Right lobe of liver (tissue), 4 donors: ENCODE data around the gene HOXB6.

Source experiments
- POLR2A ChIP-seq: fragments of 450-650 bp; IDR thresholded peaks from one replicate; pipeline ENCODE4 v1.6.1; 2017; ENCODE audit warnings: antibody characterized with exemption, mild to moderate bottlenecking
- TF ChIP-seq, protein P1 (sequence below), 4 donors: fragments of 200-600 bp in 3 of 4; fragments of 450-650 bp in 1 of 4; IDR thresholded peaks; one replicate each; pipeline versions ENCODE4 v1.5.1 to v1.8.0; 2016 to 2022; ENCODE audit warnings: antibody characterized with exemption in 4 of 4, mild to moderate bottlenecking in 2 of 4
- donor health status: DM: no; HTN: no; CAD: no.
- donor health status: DM: no; HTN: no; CAD: no.
- donor health status: DM: no; HTN: yes; CAD: no.

DNA sequence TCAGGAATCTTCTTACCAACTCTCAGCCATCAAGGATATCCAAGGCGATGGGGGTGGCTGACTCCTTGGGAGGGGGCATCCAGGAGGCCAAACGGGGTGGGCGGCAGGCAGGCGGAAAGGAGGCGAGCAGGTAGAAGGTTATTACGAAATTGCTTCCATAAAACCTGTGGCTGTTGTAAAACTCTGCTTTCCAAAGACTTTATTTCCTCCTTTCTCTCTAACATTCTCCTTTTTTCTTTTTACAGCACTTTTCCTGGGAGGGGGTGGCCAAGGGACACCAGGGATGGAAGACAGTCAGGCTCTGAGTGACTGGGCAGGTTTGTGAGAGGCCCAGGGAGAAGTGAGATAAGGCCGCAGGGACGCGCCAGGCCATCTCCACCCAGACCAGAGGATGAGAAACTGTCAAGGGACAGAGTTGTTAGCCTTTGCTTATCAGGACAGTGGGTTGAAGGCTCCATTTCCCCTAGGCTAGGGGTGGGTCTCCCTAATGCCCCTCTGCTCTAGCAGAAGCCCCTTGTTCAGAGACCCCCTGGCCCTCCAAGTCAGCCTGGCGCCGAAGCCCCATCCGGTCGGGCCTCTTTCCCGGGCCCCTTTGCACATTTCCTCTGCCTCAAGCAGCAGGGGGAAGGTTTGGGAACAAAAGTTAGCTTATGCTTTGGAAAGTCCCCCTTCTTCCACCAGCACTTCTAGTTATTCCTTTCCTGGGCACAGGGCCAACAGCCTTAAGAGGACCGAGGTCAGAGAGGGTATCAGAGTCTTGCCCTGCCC, 26.3 kb upstream of the HOXB6 start:
- TF ChIP-seq, protein P1, sequence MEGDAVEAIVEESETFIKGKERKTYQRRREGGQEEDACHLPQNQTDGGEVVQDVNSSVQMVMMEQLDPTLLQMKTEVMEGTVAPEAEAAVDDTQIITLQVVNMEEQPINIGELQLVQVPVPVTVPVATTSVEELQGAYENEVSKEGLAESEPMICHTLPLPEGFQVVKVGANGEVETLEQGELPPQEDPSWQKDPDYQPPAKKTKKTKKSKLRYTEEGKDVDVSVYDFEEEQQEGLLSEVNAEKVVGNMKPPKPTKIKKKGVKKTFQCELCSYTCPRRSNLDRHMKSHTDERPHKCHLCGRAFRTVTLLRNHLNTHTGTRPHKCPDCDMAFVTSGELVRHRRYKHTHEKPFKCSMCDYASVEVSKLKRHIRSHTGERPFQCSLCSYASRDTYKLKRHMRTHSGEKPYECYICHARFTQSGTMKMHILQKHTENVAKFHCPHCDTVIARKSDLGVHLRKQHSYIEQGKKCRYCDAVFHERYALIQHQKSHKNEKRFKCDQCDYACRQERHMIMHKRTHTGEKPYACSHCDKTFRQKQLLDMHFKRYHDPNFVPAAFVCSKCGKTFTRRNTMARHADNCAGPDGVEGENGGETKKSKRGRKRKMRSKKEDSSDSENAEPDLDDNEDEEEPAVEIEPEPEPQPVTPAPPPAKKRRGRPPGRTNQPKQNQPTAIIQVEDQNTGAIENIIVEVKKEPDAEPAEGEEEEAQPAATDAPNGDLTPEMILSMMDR (IDR thresholded peaks at IDR 0.05) = no peak
- no peak for TF ChIP-seq POLR2A
